ENCODE results near the gene MYL6. TPM values are rescaled to one million over a fixed set of nuclear protein-coding genes. Genes with fewer than 3 reads are reported as not detected.

The MYL6 gene
- total and polyA plus RNA-seq, 9 of the 15 experiments (the other 6 are each of a cell fraction or from before 2014, with no cell fraction given), result 557 to 1,664 (median 958) TPM

DNA sequence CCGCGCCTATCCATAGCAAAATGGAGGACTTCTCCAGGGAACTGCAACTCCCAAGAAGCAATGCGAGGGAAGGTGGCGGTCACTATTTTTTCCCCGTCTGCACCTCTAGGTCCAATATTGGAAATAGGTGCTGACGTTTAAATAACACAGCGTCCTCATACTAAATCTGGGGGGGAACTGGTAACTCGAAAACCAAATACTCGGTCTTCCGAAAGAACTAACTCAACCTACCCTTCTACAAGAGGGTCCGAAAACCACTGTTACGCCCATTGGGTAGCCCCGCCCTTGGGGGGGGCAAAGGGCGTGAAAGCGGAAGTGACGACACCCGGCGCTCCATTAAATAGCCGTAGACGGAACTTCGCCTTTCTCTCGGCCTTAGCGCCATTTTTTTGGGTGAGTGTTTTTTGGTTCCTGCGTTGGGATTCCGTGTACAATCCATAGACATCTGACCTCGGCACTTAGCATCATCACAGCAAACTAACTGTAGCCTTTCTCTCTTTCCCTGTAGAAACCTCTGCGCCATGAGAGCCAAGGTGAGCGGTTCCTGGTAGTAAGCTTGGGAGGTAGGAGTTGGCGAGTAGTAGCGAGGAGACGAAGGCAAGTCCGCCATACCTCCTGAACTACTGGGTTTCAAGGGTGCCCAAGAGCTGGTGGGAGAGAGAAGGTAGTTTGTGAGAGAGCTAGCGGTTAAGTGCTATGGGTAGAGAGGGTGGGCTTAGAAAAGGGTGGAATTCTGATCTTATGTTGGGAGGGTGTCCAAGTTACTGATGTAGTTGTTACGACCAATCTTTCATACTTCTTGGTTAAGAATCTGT lies 41.7 kb upstream of the MYL6 start, which contains the start of gene RPL41 (continued):
- peak; percentile 66; the same call in 1 of the 2 replicates for TF ChIP-seq BCOR (IDR thresholded peaks at IDR 0.05)
- peak; percentile 71; the same call in 1 of the 2 replicates for TF ChIP-seq ZC3H8 (IDR thresholded peaks at IDR 0.05)
- TF ChIP-seq ZNF253 (CRISPR knock-in tag; conservative IDR thresholded peaks at IDR 0.05), result peak; percentile 70; the same call in 1 of the 2 replicates
- no peak for TF ChIP-seq ZKSCAN8 (CRISPR knock-in tag; IDR thresholded peaks at IDR 0.05)
- TF ChIP-seq ZNF184 (CRISPR knock-in tag; IDR thresholded peaks at IDR 0.05), result no peak
- TF ChIP-seq, protein P1, sequence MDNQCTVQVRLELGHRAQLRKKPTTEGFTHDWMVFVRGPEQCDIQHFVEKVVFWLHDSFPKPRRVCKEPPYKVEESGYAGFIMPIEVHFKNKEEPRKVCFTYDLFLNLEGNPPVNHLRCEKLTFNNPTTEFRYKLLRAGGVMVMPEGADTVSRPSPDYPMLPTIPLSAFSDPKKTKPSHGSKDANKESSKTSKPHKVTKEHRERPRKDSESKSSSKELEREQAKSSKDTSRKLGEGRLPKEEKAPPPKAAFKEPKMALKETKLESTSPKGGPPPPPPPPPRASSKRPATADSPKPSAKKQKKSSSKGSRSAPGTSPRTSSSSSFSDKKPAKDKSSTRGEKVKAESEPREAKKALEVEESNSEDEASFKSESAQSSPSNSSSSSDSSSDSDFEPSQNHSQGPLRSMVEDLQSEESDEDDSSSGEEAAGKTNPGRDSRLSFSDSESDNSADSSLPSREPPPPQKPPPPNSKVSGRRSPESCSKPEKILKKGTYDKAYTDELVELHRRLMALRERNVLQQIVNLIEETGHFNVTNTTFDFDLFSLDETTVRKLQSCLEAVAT (IDR thresholded peaks at IDR 0.05), result peak; percentile 84 to 88
- peak; percentile 100 for TF ChIP-seq POLR2A (conservative IDR thresholded peaks at IDR 0.05)
- TF ChIP-seq, protein P2, sequence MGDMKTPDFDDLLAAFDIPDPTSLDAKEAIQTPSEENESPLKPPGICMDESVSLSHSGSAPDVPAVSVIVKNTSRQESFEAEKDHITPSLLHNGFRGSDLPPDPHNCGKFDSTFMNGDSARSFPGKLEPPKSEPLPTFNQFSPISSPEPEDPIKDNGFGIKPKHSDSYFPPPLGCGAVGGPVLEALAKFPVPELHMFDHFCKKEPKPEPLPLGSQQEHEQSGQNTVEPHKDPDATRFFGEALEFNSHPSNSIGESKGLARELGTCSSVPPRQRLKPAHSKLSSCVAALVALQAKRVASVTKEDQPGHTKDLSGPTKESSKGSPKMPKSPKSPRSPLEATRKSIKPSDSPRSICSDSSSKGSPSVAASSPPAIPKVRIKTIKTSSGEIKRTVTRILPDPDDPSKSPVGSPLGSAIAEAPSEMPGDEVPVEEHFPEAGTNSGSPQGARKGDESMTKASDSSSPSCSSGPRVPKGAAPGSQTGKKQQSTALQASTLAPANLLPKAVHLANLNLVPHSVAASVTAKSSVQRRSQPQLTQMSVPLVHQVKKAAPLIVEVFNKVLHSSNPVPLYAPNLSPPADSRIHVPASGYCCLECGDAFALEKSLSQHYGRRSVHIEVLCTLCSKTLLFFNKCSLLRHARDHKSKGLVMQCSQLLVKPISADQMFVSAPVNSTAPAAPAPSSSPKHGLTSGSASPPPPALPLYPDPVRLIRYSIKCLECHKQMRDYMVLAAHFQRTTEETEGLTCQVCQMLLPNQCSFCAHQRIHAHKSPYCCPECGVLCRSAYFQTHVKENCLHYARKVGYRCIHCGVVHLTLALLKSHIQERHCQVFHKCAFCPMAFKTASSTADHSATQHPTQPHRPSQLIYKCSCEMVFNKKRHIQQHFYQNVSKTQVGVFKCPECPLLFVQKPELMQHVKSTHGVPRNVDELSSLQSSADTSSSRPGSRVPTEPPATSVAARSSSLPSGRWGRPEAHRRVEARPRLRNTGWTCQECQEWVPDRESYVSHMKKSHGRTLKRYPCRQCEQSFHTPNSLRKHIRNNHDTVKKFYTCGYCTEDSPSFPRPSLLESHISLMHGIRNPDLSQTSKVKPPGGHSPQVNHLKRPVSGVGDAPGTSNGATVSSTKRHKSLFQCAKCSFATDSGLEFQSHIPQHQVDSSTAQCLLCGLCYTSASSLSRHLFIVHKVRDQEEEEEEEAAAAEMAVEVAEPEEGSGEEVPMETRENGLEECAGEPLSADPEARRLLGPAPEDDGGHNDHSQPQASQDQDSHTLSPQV (IDR thresholded peaks at IDR 0.05), result peak; percentile 62; the same call in 1 of the 2 replicates
- no peak for TF ChIP-seq ZNF780A (CRISPR knock-in tag; IDR thresholded peaks at IDR 0.05)
- TF ChIP-seq, protein P3, sequence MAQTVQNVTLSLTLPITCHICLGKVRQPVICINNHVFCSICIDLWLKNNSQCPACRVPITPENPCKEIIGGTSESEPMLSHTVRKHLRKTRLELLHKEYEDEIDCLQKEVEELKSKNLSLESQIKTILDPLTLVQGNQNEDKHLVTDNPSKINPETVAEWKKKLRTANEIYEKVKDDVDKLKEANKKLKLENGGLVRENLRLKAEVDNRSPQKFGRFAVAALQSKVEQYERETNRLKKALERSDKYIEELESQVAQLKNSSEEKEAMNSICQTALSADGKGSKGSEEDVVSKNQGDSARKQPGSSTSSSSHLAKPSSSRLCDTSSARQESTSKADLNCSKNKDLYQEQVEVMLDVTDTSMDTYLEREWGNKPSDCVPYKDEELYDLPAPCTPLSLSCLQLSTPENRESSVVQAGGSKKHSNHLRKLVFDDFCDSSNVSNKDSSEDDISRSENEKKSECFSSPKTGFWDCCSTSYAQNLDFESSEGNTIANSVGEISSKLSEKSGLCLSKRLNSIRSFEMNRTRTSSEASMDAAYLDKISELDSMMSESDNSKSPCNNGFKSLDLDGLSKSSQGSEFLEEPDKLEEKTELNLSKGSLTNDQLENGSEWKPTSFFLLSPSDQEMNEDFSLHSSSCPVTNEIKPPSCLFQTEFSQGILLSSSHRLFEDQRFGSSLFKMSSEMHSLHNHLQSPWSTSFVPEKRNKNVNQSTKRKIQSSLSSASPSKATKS (CRISPR knock-in tag; IDR thresholded peaks at IDR 0.05), result no peak
- no peak for TF ChIP-seq ARID3A (IDR thresholded peaks at IDR 0.05; ENCODE audit: borderline replicate concordance, low read depth, low read length)
- TF ChIP-seq RBM17 (IDR thresholded peaks at IDR 0.05; ENCODE audit: borderline replicate concordance, low read depth, low read length), result no peak
- TF ChIP-seq, protein P4, sequence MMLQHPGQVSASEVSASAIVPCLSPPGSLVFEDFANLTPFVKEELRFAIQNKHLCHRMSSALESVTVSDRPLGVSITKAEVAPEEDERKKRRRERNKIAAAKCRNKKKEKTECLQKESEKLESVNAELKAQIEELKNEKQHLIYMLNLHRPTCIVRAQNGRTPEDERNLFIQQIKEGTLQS (IDR thresholded peaks at IDR 0.05), result peak; percentile 71
- TF ChIP-seq, protein P4 (CRISPR knock-in tag; conservative IDR thresholded peaks at IDR 0.05), result peak; percentile 90
- TF ChIP-seq SMARCA5 (IDR thresholded peaks at IDR 0.05), result no peak

All from K562 (cell line).